Esophagus squamous epithelium (tissue), 4 donors: ENCODE results near the gene CDC73.

Experiments
- POLR2A ChIP-seq, 4 donors: fragments of 450-650 bp; IDR thresholded peaks; one replicate each; pipeline ENCODE4 v1.6.1; 2017; ENCODE audit warnings: antibody characterized with exemption in 4 of 4, mild to moderate bottlenecking in 4 of 4, moderate library complexity in 3 of 4
- TF ChIP-seq, protein P1 (sequence below), 6 experiments: fragments of 450-650 bp in 4 of 6; fragments of 200-600 bp in 2 of 6; sonication (generic) in 2 of 6; IDR thresholded peaks; one replicate each; pipeline ENCODE4 v1.5.1; 2016 to 2019; ENCODE audit warnings: antibody characterized with exemption in 6 of 6, mild to moderate bottlenecking in 4 of 6, moderate library complexity in 4 of 6

DNA sequence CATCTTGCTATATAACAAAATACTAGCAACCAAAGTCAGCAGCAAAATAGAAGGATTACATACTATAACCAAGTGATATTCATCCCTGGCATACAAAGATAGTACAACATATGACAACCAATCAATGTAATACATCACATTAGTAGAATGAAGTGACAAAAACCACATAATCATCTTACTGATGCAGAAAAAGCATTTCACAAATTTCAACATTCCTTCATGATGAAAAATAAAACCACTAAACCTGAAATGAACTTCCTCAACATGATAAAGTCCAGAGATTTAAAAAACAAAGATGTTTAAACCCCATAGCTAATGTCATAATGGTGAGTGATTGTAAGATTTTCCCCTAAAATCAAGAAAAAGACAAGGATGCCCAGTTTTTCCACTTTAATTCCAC lies 43.8 kb upstream of the CDC73 start:
- no peak for TF ChIP-seq POLR2A (IDR thresholded peaks at IDR 0.05)
- TF ChIP-seq, protein P1, sequence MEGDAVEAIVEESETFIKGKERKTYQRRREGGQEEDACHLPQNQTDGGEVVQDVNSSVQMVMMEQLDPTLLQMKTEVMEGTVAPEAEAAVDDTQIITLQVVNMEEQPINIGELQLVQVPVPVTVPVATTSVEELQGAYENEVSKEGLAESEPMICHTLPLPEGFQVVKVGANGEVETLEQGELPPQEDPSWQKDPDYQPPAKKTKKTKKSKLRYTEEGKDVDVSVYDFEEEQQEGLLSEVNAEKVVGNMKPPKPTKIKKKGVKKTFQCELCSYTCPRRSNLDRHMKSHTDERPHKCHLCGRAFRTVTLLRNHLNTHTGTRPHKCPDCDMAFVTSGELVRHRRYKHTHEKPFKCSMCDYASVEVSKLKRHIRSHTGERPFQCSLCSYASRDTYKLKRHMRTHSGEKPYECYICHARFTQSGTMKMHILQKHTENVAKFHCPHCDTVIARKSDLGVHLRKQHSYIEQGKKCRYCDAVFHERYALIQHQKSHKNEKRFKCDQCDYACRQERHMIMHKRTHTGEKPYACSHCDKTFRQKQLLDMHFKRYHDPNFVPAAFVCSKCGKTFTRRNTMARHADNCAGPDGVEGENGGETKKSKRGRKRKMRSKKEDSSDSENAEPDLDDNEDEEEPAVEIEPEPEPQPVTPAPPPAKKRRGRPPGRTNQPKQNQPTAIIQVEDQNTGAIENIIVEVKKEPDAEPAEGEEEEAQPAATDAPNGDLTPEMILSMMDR (IDR thresholded peaks at IDR 0.05), result no peak
